Activated naive CD4-positive, alpha-beta T cell treated with anti-CD3 and anti-CD28 coated beads, Interleukin-2, amount 10 ng/mL, durations not matched to agents 7 days and 5 days (primary cell): Measurements from ENCODE around the gene SLC12A8.
"Not testable (repeated sequence)": the region's sequence is repeated elsewhere in the genome, so short reads cannot be mapped to it uniquely, and the experiment has no call there.

Source experiments
- CTCF ChIA-PET: fragments of 350-600 bp; sonication (Branson Sonifier 250); formaldehyde crosslinking; loops from one replicate; lab custom pipeline; 2021; ENCODE audit warnings: antibody characterized with exemption; lab: Charles Lee
- DNase-seq: peaks from one replicate; pipeline ENCODE4 v3.0.0-alpha.2; 2020
- H3K27ac Mint-ChIP-seq: one replicate; pipeline ENCODE4 v1.8.0; 2021; ENCODE audit warnings: mild to moderate bottlenecking, moderate library complexity, mixed read lengths
- H3K27me3 Mint-ChIP-seq: one replicate; pipeline ENCODE4 v1.8.0; 2021; ENCODE audit warnings: mild to moderate bottlenecking, mixed read lengths
- H3K36me3 Mint-ChIP-seq: one replicate; pipeline ENCODE4 v1.8.0; 2021; ENCODE audit warnings: mixed read lengths
- H3K4me1 Mint-ChIP-seq: one replicate; pipeline ENCODE4 v1.8.0; 2021; ENCODE audit warnings: mixed read lengths
- H3K4me3 Mint-ChIP-seq: one replicate; pipeline ENCODE4 v1.8.0; 2021; ENCODE audit warnings: mild to moderate bottlenecking, moderate library complexity, mixed read lengths
- H3K9me3 Mint-ChIP-seq: one replicate; pipeline ENCODE4 v1.8.0; 2021; ENCODE audit warnings: mixed read lengths

SLC12A8 gene

DNA sequence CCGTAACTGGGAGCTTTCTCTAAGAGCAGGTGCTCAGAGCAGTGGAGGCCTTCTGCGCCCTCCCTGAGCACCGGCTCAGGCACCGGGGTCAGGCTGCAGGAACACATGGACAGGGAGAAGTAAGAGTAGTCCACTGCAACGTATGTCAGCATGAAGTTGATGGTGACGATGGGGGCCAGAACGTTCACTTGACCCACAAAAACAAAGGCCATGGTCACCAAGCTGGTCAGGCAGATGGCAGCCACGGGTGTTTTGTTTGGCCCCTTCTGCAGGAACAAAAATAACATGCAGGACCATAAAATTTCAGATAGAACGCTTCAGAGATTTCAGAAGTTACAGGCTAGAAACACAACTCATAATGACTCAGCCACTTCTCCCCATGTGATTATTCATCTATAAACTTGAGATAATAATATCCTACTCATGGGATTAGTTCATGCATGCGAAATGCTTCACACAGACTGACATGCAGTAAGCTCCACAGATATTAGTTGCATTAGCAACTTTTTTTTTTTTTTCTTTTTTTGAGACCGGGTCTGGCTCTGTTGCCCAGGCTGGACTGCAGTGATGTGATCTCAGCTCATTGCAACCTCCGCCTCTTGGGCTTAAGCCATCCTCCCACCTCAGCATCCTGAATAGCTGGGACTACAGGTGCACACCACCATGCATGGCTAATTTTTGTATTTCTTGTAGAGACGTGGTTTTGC lies 104.5 kb downstream of the SLC12A8 start:
- peaks cover 3% of the 10 kb centered on the region for H3K9me3 Mint-ChIP-seq
- peaks cover 13% of the 10 kb centered on the region for H3K4me1 Mint-ChIP-seq
- H3K4me3 Mint-ChIP-seq: no peak overlapping the region
- no peak overlapping the region for H3K27ac Mint-ChIP-seq
- peaks cover 4% of the 10 kb centered on the region for H3K36me3 Mint-ChIP-seq
- CTCF ChIA-PET: interaction anchor here (1.2 kb wide), 1 partner anchor 94 kb away, joined by 3 read pairs; no protein-coding TSS in a partner anchor
- H3K27me3 Mint-ChIP-seq: peaks cover 29% of the 10 kb centered on the region
- no peak for DNase-seq

DNA sequence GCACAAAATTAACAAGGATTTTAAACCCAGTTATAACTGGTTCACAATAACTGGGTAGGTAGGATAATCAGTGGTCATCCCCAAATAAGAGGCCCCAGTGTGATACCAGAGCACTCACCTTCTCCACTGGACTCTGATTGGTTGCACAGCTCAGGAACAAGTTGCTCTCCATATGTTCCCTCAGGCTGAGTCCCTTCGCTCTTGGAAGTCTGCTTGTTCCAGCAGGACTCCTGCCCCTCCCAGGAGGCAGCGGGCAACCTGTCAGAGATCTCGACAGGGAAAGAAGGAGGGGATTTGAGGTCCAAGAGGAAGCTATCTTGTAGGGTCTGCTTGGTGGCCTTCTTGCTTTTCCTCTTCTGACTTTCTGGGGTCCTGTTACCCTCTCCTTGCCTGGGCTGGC lies 105.2 kb downstream of the SLC12A8 start:
- Mint-ChIP-seq H3K9me3 (peaks cover 3% of the 10 kb centered on the region), H3K27ac (no peak overlapping the region), H3K36me3 (peaks cover 4% of the 10 kb centered on the region), H3K4me3 (no peak overlapping the region), H3K4me1 (peaks cover 13% of the 10 kb centered on the region), H3K27me3 (peaks cover 33% of the 10 kb centered on the region)
- CTCF ChIA-PET: interaction anchor here (1.2 kb wide), 1 partner anchor 94 kb away, joined by 3 read pairs; no protein-coding TSS in a partner anchor
- no peak for DNase-seq

DNA sequence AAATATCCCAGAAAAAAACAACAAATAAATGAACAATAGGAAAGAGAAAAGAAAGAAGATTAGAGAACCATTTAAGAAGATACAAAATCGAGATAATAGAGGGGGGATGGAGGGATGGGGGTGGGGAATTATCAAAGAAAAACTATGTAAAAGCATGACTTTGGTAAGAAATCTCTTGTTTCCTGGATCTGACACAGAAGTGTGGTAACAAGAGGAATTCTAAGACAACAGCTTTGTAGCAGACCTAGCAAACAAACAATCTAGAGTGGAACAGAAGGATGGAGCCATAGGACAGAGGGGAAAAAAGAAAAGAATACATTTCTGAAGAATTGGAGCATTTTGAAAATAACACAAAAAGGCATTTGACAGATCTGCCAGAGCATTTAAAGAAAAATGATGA lies 107.4 kb downstream of the SLC12A8 start:
- CTCF ChIA-PET: no interaction called here

DNA sequence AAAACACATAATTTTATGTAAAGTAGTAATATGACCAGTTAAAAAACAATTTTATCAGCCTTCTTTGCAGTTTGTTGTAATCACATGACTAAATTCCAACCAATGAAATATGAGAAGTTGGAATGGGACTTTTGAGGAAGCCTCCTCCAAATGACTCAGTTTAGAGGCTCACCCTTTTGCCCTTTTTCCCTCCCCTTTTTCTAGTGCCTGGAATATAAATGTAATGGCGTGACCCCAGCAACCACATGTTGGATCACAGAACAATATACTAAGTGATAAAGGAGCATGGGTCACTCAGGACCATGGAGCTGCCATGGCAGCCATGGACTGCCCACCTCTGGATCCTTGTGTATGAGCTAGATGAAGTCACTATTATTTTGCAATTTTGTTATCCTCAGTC lies 107.9 kb downstream of the SLC12A8 start:
- CTCF ChIA-PET: no interaction called here
- no peak overlapping the region for H3K4me3 Mint-ChIP-seq
- no peak for DNase-seq
- peaks cover 6% of the 10 kb centered on the region for H3K9me3 Mint-ChIP-seq
- peaks cover 39% of the 10 kb centered on the region for H3K27me3 Mint-ChIP-seq
- no peak overlapping the region for H3K27ac Mint-ChIP-seq
- H3K36me3 Mint-ChIP-seq: peaks cover 6% of the 10 kb centered on the region
- peaks cover 6% of the 10 kb centered on the region for H3K4me1 Mint-ChIP-seq

More for the DNA sequence above, 107.4 kb downstream of the SLC12A8 start:
- Mint-ChIP-seq H3K27me3 (peaks cover 34% of the 10 kb centered on the region), H3K27ac (no peak overlapping the region), H3K4me3 (no peak overlapping the region), H3K36me3 (peaks cover 4% of the 10 kb centered on the region), H3K4me1 (peaks cover 9% of the 10 kb centered on the region), H3K9me3 (peaks cover 3% of the 10 kb centered on the region)
- no peak for DNase-seq

DNA sequence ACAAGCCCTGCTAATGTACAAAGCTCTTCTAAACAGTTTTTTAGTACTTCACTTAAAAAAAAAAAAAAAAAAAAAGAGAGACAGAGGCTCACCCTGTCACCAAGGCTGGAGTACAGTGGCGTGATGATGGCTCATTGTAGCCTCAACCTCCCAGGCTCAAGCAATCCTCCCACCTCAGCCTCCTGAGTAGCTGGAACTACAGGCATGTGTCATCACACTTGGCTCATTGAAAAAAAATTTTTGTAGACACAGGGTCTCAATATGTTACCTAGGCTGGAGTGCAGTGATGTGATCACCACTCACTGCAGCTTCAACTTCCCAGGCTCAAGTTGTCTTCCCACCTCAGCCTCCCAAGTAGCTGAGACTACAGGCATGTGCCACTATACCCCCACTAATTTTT lies 109.1 kb downstream of the SLC12A8 start:
- Mint-ChIP-seq H3K27me3 (peaks cover 39% of the 10 kb centered on the region), H3K9me3 (peaks cover 6% of the 10 kb centered on the region), H3K4me1 (no peaks in the 10 kb centered on the region), H3K27ac (no peak overlapping the region), H3K4me3 (no peak overlapping the region), H3K36me3 (peaks cover 6% of the 10 kb centered on the region)
- CTCF ChIA-PET: no interaction called here
- DNase-seq: no peak

DNA sequence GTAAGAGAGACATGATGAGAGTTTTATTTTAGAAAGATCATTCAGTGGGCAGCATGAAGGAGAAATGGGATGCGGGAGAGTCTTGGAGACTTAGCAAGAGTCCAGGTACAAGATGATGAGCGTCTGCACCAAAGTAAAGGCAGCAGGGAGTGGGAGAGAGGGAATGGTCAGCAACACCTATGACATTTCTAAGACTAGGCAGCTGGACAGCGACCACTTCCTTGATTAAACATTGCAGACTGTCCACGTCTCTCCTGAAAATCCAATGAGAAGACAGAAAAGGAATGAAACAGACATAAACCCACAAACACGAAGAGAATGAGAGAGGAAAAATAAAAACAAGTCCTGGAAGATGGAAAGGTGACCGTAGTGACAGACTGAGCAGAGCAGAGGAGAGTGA lies 110.1 kb downstream of the SLC12A8 start:
- no peak for DNase-seq
- peaks cover 6% of the 10 kb centered on the region for H3K36me3 Mint-ChIP-seq
- H3K9me3 Mint-ChIP-seq: peaks cover 6% of the 10 kb centered on the region
- H3K4me1 Mint-ChIP-seq: no peaks in the 10 kb centered on the region
- H3K4me3 Mint-ChIP-seq: no peak overlapping the region
- CTCF ChIA-PET: no interaction called here
- H3K27me3 Mint-ChIP-seq: peaks cover 34% of the 10 kb centered on the region
- no peak overlapping the region for H3K27ac Mint-ChIP-seq

DNA sequence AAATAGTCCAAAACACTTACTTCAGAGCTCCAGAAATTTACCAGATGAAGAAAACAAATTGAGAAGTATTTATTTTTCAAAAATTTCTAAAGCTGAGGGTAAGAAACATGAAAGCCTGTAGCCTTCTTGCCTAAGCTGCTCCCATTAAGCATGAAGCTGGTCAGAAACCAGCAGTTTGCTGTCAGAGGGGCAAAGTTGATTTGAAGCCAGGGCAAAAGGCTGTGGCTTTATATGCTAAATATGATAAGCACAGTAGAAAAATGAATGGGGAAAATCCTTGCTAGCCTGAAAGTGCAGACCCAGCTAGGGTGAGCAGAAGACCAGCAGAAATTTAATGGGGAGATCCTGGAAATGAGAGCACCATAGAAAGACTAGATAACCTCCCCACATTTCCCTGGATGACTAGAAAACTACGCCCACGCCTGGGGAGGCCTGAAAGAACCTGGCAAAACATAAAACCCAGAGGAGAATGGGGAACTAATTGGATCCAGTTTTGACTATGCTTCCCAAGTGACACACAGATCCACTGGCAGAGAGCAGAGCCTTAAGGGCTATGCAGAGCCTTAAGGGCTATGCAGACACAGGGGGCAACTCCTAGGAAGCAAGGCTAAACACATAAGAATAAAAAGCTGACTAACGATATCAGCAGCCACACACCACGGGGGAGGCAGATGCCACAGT lies 113.8 kb downstream of the SLC12A8 start:
- Mint-ChIP-seq H3K36me3 (peaks cover 2% of the 10 kb centered on the region), H3K9me3 (peaks cover 2% of the 10 kb centered on the region), H3K4me1 (no peaks in the 10 kb centered on the region), H3K4me3 (no peak overlapping the region), H3K27ac (no peak overlapping the region), H3K27me3 (peaks cover 21% of the 10 kb centered on the region)
- DNase-seq: no peak
- CTCF ChIA-PET: no interaction called here

DNA sequence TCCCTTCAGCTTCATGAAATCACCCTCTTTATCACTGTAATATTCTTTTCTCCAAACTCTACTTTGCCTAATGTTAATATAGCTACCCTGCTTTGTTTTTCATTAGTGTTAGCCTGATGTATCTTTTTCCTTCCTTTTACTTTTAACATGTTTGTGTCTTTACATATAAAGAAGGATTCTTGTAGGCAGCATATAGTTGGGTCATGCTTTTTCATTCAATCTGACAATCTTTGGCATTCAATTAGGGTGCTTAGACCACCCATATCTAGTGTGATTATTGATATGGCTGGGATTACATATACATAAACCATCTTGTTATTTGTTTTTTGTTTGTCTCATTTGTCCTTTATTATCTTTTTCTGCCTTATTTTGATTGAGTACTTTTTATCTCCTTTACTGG lies 121.9 kb downstream of the SLC12A8 start:
- no peaks in the 10 kb centered on the region for H3K36me3 Mint-ChIP-seq
- DNase-seq: no peak
- peaks cover 5% of the 10 kb centered on the region for H3K9me3 Mint-ChIP-seq
- no peak overlapping the region for H3K27ac Mint-ChIP-seq
- H3K27me3 Mint-ChIP-seq: peaks cover 26% of the 10 kb centered on the region
- H3K4me3 Mint-ChIP-seq: no peak overlapping the region
- H3K4me1 Mint-ChIP-seq: no peaks in the 10 kb centered on the region
- CTCF ChIA-PET: no interaction called here

DNA sequence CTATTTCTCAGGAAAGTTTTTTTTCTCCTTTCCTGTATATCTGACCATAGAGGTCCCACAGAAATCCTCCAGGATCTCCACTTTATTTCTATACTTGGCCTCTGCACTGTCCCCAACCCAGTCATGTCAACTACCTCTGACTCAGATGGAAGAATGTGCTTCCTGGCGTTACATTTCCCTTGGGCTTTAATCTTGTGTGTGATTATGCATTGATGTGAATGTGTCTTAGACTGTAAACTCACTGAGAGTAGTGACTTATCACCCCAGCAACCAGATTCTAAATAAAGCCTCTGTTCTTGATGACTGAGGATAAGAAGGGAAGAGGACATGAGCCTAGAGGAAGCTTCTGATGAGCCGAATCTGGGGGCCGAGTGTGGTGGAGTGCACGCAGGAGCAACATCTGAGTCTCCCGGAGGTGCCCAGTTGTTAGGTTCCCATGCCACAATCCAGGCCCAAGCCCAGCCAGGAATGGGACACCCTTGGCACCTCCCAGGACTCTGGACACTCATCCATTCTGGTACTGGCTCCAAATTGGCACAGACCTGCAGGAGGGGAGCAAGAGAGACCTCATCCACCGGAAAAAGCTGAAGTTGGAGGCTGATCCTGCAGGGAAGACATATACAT lies 124.7 kb downstream of the SLC12A8 start:
- H3K27me3 Mint-ChIP-seq: peaks cover 45% of the 10 kb centered on the region
- no peak overlapping the region for H3K4me3 Mint-ChIP-seq
- no peak overlapping the region for H3K27ac Mint-ChIP-seq
- no peaks in the 10 kb centered on the region for H3K4me1 Mint-ChIP-seq
- CTCF ChIA-PET: no interaction called here
- H3K36me3 Mint-ChIP-seq: no peaks in the 10 kb centered on the region
- DNase-seq: no peak
- peaks cover 5% of the 10 kb centered on the region for H3K9me3 Mint-ChIP-seq

DNA sequence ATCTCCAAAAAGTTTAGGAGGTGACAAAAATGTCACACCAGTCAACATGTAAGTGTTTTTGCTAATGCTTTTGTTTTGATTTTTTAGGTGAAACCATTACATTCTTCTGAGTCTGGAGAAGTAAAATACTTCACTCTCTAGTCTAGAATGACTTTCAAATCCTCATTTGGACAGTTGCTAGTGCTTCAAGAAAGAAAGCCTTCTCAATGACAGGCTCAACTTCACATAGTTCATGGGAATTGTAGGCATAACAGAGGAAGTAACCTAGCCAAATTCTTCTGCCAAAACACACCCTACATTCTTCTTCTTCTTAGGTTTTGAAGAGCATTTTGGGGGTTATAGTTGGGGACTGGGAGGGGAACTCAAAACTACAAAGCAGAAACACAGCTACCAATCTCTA lies 127.4 kb downstream of the SLC12A8 start:
- no peak overlapping the region for H3K27ac Mint-ChIP-seq
- CTCF ChIA-PET: no interaction called here
- no peaks in the 10 kb centered on the region for H3K9me3 Mint-ChIP-seq
- H3K4me3 Mint-ChIP-seq: no peak overlapping the region
- H3K4me1 Mint-ChIP-seq: no peaks in the 10 kb centered on the region
- no peaks in the 10 kb centered on the region for H3K36me3 Mint-ChIP-seq
- DNase-seq: no peak
- H3K27me3 Mint-ChIP-seq: peaks cover 54% of the 10 kb centered on the region

DNA sequence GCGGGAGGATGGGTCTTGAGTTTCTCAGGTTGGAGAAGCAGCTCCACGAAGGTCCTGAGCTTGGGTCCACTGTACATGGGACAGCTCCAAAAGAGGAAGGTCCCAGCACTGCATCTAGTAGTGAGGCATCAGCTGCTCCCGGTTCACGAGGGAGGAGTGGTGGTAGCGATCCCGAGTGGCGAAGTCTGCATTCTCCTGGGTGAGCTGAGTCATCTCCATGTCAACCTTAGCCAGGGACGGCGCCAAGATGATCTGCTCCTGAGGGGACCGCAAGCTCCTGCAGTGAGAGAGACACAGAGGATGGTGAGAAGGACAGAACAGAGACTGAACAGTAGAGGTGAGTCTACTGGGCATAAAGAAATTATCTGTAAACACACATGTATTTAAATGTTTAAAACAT lies 128.8 kb downstream of the SLC12A8 start:
- Mint-ChIP-seq H3K36me3 (no peaks in the 10 kb centered on the region), H3K27ac (no peak overlapping the region), H3K4me1 (no peaks in the 10 kb centered on the region), H3K27me3 (peaks cover 63% of the 10 kb centered on the region), H3K4me3 (no peak overlapping the region), H3K9me3 (no peaks in the 10 kb centered on the region)
- CTCF ChIA-PET: no interaction called here
- no peak for DNase-seq

DNA sequence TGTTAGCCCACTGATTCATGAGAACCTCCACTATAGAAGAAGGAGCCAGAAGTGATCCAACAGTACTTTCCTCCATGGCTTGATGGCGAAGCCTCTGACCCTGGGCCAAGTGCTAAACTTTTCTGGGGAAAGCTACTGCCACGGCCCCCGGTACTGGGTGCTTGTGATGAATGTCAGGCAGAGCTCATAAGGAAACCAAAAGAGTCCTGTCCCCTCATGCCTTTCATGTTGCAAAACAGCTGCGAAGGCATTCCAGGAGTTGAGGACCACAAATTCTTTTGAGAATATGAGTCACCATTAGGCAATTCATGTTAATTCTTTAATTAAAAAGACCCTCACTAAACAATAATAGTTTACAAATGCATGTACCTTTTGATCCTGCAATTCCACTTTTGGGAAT lies 130.2 kb downstream of the SLC12A8 start:
- H3K36me3 Mint-ChIP-seq, H3K27ac Mint-ChIP-seq, H3K9me3 Mint-ChIP-seq, CTCF ChIA-PET, H3K4me1 Mint-ChIP-seq, H3K4me3 Mint-ChIP-seq, DNase-seq: not testable (repeated sequence)
- H3K27me3 Mint-ChIP-seq: peaks cover 60% of the 10 kb centered on the region

DNA sequence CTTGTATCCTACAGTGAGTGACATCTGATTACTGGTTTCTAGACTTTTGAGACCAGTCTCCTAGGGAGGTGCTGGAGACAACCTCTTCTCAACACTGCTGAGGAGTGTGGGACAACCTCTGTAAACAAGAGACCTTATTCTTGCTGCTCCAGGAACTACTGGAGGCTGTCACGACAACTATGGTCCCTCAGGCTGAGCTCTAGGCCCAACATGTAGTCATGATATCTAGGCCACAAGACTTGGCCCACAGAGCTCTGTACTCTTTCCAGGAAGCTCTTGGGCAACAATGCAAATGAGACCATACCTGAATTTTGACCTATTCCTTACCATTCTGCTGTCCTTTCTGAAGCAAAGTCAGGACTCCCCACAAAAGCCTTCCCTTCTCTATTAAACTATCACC lies 132.5 kb downstream of the SLC12A8 start:
- no peaks in the 10 kb centered on the region for H3K36me3 Mint-ChIP-seq
- no peak overlapping the region for H3K27ac Mint-ChIP-seq
- CTCF ChIA-PET: no interaction called here
- no peak overlapping the region for H3K4me3 Mint-ChIP-seq
- peaks cover 61% of the 10 kb centered on the region for H3K27me3 Mint-ChIP-seq
- peaks cover 4% of the 10 kb centered on the region for H3K4me1 Mint-ChIP-seq
- DNase-seq: no peak
- H3K9me3 Mint-ChIP-seq: no peaks in the 10 kb centered on the region

DNA sequence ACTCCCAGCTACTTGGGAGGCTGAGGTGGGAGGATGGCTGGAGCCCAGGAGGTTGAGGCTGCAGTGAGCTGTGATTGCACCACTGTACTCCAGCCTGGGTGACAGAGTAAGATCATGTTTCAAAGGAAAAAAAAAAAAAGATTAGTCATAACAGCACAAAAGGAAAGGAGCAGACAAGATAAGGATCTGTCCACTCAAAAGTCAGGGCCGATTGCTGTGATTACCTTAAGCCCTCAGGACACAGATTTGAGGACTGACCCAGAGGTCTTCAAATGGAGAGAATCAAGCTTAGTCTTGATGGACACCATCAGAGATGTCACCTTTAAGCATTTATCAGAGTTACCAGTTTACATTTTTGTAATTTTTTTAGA lies 132.9 kb downstream of the SLC12A8 start:
- no peak for DNase-seq
- Mint-ChIP-seq H3K4me3 (no peak overlapping the region), H3K4me1 (peaks cover 4% of the 10 kb centered on the region), H3K36me3 (no peaks in the 10 kb centered on the region), H3K9me3 (no peaks in the 10 kb centered on the region), H3K27me3 (peaks cover 64% of the 10 kb centered on the region), H3K27ac (no peak overlapping the region)
- CTCF ChIA-PET: no interaction called here
